Measurements from ENCODE around the gene EPPIN.
"Not testable (repeated sequence)": the region's sequence is repeated elsewhere in the genome, so short reads cannot be mapped to it uniquely, and the experiment has no call there.

EPPIN gene

DNA sequence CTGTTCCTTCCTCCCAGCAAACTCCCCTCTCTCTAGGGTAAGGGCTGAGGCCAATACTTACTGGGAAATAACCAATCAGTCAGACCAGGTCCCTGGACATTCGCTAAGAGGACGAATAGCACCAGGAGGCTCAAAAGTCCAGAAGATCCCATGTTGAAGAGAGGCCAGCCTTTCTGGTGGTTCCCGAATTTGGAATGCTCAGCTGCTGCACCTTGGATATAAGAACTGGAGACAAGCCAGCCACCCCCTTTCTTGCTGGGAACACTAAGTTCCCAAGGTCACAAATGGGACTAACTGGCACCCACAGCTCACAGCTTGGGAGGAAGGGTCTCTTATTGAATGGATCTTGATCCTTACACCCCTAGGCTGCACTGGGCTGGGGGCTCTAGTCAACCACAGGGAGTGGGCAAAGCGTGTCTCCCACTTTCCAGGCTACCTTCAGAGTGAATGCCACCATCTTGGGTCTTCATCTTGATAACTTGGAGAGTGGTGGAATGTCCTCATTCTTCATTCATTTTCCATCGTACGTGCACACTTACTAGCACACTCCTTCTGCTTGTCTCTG, at the start of gene EPPIN:
TSS of gene EPPIN (minus strand) at position 196 of the 565 bp plus-strand sequence. CDS start at position 152, 44 bp downstream.
- DNase-seq = no peak

DNA sequence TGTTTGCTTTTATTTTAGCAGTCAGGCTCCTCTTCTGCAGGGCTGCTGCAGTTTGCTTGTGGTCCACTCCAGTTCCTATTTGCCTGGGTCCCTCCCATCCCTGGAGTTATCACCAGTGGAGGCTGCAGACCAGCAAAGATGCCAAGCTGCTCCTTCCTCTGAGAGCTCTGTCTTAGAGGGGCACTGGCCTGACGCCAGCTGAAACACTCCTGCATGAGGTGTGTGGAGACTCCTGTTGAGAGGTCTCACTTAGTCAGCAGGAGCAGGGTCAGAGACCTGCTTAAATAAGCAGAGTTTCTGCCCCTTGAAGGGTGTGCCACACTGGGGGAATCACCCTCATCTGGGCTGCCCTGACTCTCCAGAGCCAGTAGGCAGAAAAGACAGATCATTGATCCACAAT, 48.0 kb upstream of the EPPIN start:
- no peak for DNase-seq

DNA sequence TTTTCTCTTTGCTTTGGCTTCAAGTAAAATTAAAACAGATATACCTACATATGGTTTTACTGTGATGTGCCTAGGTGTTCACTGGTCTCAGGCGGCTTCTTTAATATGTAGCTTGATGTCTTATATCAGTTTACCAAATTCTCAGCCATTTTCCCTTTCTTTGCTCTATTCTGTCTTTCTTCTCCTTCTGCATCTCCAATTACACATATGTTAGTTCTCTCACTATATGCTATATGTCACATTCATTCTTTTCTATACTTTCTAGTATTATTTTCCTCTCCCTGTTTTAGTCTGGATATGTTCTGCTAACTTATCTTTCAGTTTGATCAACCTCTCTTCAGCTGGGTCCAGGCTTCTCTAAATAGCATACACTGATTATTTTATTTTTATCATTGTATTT, 46.3 kb upstream of the EPPIN start:
- DNase-seq = no peak

DNA sequence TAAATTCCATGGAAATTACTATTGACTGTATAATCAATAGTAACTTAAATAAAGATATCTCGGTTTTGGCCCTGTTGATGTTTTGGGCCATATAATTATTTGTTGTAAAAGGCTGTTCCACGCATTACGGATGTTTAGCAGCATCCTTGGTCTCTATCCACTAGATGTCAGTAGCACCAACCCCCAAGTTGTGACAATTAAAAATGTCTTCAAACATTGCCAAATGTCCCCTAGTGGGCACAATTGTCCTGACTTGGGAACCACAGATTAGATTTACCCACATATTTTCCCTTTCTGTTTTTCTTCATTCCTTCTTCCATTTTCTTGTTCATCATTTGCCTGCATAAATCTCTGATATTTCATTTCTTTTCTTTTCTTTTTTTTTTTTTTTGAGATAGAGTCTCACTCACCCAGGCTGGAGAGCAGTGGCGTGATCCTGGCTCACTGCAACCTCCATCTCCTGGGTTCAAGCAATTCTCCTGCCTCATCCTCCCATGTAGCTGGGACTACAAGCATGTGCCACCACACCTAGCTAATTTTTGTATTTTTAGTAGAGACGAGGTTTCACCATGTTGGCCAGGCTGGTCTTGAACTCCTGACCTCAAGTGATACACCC, 45.5 kb upstream of the EPPIN start:
- no peak for DNase-seq

DNA sequence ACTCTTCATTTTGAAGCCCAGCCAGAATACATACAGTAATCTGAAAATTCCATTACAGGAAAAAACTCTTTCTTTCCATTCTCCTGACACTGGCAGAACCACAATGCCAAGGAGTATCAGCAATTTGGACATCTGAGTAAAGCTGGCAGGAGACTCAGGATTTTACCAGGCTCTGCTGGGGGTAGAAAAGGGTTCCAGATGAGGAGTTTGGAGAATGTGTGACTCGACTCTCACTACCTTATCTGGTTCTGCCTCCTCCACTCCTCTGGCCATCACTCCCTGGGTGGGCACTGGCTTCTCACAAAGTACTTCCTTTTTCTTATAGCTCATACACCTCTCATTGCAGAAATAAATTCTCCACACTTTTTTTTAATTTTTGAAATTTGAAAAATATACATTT, 42.5 kb upstream of the EPPIN start:
- DNase-seq = no peak

DNA sequence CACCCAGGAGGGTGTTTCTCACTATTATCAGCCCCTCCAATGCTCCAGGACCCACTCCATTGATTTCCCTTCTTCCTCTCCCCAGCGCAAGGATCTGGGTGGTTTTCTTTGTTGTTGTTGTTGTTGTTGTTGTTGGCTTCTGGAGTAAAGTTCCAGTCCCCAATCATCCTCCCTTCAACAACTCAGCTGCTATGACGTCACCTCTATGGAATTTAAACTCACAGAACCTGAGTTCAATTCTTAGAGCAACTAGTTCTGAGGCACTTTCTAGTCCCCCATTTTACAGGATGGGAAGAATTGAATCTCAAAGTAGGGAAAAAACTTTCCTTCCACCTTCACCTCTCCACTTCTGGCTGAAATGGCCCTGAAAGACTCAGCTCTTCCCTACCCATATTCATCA, 41.6 kb upstream of the EPPIN start:
- DNase-seq = no peak

DNA sequence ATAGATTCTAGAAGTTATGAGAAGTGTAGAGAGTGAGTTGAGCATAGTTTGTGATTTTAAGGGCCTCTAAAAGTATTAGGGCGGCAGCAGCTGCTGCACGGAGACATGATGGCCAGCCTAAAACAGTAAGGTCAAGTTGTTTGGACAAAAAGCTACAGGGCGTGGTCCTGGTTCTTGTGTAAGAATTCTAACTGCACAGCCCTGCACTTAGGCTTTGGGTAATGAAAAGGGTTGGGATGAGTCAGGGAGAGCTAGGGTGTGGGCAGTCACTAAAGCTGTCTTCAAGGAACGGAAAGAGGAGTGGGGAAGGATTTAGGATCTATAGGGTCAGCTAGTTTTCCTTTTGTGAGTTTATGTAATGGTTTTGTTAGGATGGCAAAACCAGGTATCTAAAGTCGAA, 38.8 kb upstream of the EPPIN start:
- not testable (repeated sequence) for DNase-seq

DNA sequence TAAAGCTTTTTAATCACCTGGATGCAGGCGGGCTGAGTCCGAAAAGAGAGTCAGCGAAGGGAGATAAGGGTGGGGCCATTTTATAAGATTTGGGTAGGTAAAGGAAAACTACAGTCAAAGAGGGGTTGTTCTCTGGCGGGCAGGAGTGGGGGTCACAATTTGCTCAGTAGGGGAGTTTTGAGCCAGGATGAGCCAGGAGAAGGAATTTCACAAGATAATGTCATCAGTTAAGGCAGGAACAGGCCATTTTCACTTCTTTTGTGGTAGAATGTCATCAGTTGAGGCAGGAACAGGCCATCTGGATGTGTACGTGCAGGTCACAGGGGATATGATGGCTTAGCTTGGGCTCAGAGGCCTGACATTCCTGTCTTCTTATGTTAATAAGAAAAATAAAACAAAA, 37.1 kb upstream of the EPPIN start:
- not testable (repeated sequence) for DNase-seq

DNA sequence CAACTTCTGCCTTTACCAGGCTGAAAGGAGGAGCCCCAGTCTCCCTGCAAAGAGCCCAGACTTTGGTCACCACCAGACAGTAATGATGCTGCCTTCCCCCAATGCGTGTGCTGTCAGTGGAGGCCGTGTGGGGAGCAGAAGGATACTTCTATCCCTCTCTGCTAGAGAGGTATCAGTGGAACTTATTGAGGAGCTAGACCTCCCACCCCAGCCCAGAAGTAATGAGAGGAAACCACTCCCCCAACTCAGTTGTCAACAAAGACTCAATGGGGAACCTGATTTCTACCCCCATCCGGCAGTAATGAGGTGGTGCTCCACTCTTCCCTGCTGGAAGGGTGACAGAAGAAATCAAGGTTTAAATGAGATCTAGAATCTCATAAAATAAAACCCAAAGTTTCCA, 36.3 kb upstream of the EPPIN start:
- no peak for DNase-seq

DNA sequence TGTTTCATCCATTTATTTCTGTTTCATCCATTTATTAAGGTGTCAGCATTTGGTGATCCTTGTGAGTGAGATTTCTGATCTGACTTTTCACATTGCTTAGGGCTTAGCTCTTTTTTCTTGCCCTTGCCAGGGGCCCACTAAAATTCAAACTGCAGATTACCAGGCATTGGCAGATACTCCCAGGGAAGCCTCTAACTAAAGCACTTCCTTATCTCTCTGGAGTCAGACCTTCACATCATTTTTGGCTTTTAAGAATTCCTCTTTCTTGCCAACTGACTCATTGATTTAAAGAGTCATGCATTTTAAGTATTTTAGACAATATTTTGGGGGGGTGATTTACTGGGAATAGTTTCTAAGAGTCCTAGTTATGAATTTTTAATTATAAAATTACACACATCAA, 34.5 kb upstream of the EPPIN start:
- no peak for DNase-seq

DNA sequence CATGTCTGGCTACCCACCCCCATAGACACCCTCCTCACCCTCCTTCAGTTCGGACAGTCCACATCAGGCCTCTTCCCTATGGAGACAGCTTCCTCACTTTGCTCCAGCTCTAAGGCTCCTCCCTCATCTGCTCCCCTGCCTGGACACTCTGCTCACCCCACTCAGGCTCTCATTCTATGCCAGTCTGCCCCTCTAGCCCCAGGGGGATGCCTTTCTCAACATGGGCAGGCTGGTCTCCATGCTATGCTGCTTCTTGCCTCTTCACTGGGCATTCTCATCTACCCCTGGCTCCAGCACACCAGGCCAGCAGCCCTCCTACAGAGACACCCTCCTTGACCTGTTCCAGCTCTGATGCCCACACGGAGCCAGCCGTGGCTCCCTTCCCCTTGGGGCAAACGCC, 32.0 kb upstream of the EPPIN start, which contains the start of gene WFDC8:
TSS of gene WFDC8 (minus strand) at position 101 of the 400 bp plus-strand sequence. CDS start at position 64, 37 bp downstream.
- DNase-seq = no peak

DNA sequence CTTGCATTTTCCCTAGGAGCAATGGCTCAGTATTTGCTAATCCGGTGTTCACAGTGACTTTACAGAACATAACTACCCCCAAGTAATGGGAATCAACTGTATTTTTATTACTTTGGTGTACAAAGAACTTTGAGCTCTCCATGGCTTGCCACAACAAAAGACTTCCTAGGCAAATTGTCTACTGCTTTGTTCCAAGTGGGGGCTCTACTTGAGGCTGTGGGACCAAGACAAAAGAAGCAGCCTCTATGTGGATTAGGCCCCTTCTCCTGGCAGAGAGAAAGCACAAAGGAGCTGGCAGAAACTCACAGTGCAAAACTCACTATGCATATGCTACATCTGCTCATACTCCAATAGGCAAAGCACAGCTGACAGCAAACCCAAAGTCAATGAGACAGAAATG, 31.0 kb upstream of the EPPIN start:
- no peak for DNase-seq

DNA sequence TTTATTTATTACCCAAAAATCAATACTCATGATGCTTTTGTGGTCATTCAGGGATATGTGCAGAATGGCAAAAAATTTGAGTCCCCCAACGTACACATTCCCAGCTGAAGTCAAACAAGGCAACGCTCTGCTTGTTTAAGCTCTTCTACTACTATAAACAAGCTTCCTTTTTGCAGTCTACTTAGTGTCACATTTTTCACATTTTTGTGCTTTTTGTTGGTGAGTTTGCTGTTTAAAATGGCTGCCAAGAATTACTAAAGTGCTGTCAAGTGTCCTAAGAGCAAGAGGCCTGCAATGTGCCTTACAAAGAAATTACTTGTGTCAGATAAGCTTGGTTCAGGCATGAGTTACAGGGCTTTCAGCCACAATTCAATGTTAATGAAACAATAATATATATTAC, 29.8 kb upstream of the EPPIN start:
- DNase-seq = no peak

DNA sequence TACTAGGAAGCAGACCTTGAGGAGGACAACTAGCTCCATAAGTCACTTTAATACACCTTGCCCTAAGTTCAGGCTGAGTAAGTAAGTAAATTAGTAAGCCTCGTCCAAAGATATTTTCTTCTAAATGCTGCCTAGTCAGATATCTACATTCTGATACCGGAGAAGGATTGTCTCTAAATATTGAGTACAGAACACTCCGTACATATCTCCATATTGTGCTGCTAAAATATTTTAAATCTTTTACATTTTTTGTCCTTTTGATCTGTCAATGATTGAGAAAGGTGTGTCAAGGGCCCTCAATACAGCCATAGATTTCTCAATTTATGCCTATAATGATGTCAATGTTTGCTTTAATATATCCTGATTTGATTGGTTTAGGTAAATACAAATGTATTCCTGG, 28.7 kb upstream of the EPPIN start:
- DNase-seq = no peak

DNA sequence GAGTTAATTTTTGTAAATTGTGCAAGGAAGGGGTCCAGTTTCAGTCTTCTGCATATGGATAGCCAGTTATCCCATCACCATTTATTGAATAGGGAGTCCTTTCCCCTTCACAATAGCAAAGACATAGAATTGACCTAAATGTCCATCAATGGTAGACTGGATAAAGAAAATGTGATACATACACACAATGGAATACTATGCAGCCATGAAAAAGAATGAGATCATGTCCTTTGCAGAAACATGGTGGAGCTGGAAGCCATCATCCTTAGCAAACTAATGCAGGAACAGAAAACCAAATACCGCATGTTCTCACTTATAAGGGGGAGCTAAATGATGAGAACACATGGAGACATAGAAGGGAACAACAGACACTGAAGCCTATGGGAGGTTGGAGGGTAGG, 22.4 kb upstream of the EPPIN start:
- DNase-seq = not testable (repeated sequence)

DNA sequence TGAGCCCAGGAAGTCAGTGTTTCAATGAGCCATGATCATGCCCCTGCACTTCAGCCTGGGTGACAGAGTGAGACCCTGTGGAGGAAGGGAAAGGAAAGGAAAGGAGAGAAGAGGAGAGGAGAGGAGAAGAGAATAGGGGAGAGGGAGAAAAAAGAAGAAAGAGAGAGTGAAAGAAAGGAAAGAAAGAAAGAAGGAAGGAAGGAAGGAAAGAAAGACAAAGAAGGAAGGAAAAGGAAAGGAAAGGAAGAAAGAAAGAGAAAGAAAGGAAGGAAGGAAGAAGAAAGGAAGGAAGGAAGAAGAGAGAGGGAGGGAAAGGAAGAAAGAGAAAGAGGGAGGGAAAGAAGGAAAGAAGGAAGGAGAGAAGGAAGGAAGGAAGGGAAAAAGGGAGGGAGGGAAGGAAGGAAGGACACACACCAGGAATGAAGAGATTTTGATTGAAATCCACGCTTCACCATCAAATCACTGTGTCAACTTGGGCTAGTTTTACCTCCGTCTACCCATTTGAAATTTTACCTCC, 17.6 kb upstream of the EPPIN start:
- DNase-seq = no peak

DNA sequence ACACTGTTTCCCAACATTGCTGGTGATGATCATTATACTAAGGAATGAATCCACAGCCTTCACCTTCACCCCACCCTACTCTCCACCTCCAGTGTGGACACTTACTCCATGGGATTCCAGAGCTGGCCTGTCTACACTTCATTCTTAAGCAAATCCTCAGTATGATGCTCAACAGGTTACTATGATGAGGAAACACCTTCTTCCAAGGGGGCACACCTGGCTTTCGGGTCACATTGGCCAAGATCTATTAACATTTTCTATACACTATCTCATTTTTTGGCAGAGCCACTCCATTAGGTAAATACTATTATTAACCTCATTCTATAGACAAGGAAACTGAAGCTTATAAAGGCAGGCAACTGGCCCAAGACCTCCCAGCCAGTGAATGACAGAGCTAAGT, 8.0 kb upstream of the EPPIN start:
- no peak for DNase-seq

DNA sequence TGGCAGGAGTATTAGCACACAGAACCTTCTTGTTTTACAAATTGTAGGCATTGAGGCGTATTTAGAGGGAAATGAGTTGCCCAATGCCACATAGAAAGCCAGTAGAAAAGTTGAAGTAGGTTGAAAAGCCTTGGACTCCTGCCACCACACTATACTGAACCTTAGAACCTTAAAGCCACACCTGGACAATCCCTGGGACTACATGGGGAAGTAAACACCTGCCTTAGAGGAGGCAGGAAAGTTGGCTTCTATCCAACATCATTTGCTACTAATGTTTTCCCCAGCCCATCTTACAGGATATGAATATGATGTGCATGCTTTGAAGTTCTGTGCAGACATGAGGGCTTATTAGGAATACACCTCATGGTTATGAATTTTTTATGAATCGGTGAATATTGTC, 5.3 kb upstream of the EPPIN start:
- no peak for DNase-seq

DNA sequence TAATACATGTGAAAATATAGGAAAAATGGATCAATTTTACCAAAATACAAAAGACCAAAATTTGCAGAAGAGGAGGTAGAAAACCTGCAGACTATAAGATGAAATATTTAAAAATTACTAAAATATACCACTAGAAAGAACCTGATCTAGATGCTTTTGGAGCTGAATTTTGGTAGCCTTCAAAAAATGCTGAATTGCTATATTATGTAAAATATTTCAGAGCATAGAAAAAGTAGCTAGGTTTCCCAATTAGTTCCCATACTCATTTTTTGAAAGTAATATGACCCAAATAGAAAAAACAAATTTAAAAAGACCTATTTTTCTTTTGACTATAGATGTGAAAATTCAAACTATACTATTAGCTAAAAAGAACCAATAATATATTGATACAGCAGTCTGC, 3.6 kb upstream of the EPPIN start:
- DNase-seq = no peak

DNA sequence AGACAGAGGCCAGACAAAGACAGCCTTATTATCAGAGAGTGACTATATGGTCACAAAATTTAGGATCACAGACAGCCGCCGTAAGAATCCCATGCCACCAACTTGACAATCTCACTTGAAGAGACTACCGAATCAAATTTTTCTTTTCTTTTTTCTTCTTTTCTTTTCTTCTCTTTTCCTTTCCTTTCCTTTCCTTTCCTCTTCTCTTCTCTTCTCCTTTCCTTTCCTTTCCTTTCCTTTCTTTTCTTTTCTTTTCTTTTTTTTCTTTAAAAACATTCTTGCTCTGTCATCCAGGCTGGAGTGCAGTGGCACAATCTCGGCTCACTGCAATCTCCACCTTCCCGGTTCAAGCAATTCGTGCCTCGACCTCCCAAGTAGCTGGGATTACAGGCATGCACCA, 1.2 kb upstream of the EPPIN start:
- no peak for DNase-seq

DNA sequence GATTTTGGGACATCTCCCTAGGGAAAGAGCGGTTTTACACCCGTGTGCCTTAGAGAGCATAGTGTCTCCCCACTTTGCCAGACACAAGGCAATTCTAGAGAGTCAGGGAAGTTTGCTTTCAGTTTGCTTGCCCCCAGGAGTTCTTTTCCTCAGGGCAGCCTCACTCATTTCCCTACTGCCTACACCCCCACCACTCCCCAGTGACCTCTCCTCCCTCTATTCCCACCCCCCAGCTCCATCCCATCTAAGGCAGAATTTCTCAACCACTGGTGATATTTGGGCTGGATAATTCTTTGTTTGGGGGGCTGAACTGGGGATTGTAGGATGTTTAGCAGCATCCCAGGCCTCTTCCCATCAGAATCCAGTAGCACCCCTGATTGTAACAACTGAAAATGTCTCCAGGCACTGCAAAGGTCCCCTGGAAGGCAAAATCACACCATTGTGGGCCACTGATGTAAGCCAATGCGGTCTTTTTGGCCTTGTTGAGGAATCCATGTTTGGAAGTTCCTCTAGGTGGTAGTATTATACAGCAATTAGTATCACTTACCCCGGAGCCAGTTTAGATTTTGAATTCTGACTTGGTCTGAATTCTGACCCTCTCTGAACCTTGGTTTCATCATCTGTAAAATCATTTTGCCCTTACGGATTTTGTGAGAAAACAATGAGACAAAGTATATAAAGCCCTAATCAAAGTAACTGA, 1.3 kb downstream of the EPPIN start:
- no peak for DNase-seq

DNA sequence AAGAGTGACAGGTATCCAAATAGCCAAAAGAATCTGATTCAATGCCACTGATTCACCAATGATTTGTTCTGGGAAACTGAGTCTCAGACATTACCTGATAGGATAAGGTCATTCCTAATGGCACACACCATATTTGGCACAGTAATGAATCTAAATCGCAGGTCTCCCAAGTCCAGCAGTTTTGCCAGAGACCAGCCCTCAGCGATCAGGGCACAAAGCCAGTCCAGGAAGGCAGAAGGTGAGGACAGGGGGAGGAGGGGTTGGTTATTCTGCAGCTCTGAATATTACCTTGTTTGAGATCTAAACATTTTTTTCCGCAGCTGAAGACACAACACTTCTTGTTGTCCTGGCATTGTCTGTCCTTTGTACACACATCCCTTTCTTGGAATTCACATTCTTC, 1.9 kb downstream of the EPPIN start:
- no peak for DNase-seq

DNA sequence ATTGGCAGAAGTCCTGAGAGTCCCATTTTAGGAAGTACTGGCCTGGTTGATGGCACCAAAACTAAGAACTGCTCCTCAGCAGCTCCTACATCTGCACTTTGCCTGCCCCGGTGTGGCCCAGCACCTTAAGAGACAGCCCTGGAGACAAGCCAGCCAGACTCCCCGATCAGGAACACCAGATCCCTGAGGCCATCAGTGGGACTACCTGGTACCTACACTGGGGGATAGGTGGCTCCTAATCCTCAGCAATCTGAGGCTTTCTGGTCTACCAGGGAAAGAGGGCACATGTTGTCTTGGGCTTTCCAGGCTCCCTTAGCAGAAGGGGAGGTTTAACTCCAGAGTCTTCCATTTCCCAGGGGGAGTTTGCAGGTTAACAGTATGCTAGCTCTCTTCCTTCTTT, 7.8 kb downstream of the EPPIN start, which contains the start of gene WFDC6:
TSS of gene WFDC6 (minus strand) at position 101 of the 400 bp plus-strand sequence. CDS start at position 26, 75 bp downstream.
- no peak for DNase-seq

DNA sequence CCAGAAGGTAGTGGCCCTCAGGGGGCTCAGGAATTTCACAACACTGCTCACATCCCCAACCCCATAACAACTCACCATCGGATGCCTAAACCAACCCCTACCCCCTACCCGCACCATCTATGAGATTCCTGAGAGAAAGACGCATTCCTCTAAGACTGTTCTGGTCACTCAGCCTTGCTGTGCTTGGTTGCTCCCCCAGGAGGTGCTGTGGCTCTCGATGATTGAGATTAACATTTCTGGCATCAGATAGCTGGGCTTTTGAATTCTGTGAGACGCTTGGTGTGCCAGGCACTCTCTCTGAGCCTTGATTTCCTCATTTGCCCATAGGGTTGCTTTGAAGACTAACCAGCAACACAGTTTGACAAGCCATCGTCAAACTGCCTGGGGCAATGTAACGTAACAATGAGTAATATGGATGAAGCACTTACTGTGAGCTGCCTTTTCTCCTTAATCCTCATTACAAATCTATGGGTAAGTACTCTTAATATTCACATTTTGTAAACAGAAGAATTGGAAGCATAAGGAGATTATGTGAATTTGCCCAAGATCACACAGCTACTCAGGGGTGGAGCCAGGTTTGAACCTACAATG, 8.9 kb downstream of the EPPIN start:
- no peak for DNase-seq

All from cortex of kidney (tissue), 1 donor.